SU-DHL-6 (cell line): ENCODE measurements around the gene CHST15.

ENCODE experiments used
- EZH2phosphoT487 ChIP-seq: fragments of 200-600 bp; sonication (generic), shearing (Covaris generic); conservative IDR thresholded peaks from 2 replicates; pipeline ENCODE4 v1.6.1; 2018; ENCODE audit warnings: mild to moderate bottlenecking, antibody characterized with exemption, low read length, moderate library complexity, mixed read lengths
- TF ChIP-seq, protein P1 (sequence below): fragments of 200-600 bp; sonication (generic); IDR thresholded peaks from one replicate; pipeline ENCODE4 v1.5.1; 2017; ENCODE audit warnings: antibody characterized with exemption, mild to moderate bottlenecking, low read length, moderate library complexity; ENCODE audit not compliant: insufficient read depth, poor library complexity, severe bottlenecking

DNA sequence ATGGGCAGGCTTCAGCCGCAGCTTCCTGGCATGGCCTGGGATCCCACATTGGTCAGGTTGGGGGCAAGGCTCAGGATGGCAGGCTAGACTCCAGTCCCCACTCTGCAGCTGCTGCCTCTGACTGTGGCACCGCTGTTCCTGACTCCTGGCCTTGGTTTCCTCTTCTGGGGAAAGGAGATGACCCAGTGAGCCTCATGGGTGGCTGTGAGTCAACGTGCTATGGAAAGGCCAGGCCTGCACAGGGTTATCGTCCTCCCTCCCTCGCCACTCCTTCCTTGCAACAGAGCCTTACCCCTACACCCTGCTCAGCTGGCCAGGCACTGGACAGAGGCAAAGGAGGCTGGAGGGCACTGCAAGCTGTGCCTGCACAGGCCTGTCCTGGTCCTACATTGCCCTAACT is 36.1 kb upstream of the CHST15 start:
- TF ChIP-seq, protein P1, sequence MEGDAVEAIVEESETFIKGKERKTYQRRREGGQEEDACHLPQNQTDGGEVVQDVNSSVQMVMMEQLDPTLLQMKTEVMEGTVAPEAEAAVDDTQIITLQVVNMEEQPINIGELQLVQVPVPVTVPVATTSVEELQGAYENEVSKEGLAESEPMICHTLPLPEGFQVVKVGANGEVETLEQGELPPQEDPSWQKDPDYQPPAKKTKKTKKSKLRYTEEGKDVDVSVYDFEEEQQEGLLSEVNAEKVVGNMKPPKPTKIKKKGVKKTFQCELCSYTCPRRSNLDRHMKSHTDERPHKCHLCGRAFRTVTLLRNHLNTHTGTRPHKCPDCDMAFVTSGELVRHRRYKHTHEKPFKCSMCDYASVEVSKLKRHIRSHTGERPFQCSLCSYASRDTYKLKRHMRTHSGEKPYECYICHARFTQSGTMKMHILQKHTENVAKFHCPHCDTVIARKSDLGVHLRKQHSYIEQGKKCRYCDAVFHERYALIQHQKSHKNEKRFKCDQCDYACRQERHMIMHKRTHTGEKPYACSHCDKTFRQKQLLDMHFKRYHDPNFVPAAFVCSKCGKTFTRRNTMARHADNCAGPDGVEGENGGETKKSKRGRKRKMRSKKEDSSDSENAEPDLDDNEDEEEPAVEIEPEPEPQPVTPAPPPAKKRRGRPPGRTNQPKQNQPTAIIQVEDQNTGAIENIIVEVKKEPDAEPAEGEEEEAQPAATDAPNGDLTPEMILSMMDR, result no peak
- no peak for TF ChIP-seq EZH2phosphoT487
